Prostate gland (tissue), 2 donors: ENCODE measurements around the gene DSCAML1.

Experiments
- POLR2A ChIP-seq: fragments of 450-650 bp; IDR thresholded peaks from one replicate; pipeline ENCODE4 v1.6.1; 2016; ENCODE audit warnings: antibody characterized with exemption, mild to moderate bottlenecking
- POLR2AphosphoS5 ChIP-seq: sonication (generic); formaldehyde crosslinking; IDR thresholded peaks from one replicate; pipeline ENCODE4 v1.6.1; 2017; ENCODE audit warnings: antibody characterized with exemption
- TF ChIP-seq, protein P1 (sequence below), 4 experiments: fragments of 200-600 bp in 2 of 4; fragments of 450-650 bp in 2 of 4; sonication (generic) in 2 of 4; IDR thresholded peaks; 1 replicate in 3 of 4; 2 replicates in 1 of 4; pipeline ENCODE4 v1.5.1; 2016 to 2019; ENCODE audit warnings: antibody characterized with exemption in 4 of 4, mild to moderate bottlenecking in 2 of 4, moderate library complexity in 2 of 4

DNA sequence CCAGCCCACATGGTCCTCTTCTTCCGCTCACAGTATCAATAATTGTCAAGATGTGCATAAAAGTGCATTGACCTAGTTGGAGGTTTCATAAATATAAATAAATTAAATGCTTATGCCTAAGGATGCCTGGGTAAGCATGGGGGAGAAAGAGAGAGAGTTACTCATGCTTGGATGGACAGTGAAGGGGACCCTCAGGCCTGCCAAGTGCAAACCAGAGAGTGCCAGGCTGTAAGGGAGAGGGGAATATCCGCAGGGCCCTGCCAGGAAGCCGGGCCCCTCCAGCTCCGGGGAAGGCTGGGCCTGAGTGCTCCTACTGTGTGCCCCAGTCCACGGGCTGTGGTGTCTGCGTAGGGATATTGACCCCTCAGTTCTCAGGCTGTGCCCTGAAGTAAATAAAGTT is 214.6 kb downstream of the DSCAML1 start:
- TF ChIP-seq, protein P1, sequence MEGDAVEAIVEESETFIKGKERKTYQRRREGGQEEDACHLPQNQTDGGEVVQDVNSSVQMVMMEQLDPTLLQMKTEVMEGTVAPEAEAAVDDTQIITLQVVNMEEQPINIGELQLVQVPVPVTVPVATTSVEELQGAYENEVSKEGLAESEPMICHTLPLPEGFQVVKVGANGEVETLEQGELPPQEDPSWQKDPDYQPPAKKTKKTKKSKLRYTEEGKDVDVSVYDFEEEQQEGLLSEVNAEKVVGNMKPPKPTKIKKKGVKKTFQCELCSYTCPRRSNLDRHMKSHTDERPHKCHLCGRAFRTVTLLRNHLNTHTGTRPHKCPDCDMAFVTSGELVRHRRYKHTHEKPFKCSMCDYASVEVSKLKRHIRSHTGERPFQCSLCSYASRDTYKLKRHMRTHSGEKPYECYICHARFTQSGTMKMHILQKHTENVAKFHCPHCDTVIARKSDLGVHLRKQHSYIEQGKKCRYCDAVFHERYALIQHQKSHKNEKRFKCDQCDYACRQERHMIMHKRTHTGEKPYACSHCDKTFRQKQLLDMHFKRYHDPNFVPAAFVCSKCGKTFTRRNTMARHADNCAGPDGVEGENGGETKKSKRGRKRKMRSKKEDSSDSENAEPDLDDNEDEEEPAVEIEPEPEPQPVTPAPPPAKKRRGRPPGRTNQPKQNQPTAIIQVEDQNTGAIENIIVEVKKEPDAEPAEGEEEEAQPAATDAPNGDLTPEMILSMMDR (IDR thresholded peaks at IDR 0.05), result no peak
- TF ChIP-seq POLR2A (no peak), POLR2AphosphoS5 (no peak)
